C4-2B (cell line): Measurements from ENCODE around the gene SETBP1.

Experiments used
- H3K27ac ChIP-seq: fragments of 450-650 bp; 2 replicates; pipeline ENCODE4 v1.5.1; 2017
- ZFX ChIP-seq: fragments of 450-650 bp; IDR thresholded peaks from 2 replicates; pipeline ENCODE4 v1.6.1; 2017
- TF ChIP-seq, protein P1 (sequence below): fragments of 450-650 bp; conservative IDR thresholded peaks from 2 replicates; pipeline ENCODE4 v1.5.1; 2017; ENCODE audit warnings: mild to moderate bottlenecking

The SETBP1 gene

GRCh38 chr18:44911773-44912172 is 231.1 kb downstream of the SETBP1 start:
- TF ChIP-seq, protein P1, sequence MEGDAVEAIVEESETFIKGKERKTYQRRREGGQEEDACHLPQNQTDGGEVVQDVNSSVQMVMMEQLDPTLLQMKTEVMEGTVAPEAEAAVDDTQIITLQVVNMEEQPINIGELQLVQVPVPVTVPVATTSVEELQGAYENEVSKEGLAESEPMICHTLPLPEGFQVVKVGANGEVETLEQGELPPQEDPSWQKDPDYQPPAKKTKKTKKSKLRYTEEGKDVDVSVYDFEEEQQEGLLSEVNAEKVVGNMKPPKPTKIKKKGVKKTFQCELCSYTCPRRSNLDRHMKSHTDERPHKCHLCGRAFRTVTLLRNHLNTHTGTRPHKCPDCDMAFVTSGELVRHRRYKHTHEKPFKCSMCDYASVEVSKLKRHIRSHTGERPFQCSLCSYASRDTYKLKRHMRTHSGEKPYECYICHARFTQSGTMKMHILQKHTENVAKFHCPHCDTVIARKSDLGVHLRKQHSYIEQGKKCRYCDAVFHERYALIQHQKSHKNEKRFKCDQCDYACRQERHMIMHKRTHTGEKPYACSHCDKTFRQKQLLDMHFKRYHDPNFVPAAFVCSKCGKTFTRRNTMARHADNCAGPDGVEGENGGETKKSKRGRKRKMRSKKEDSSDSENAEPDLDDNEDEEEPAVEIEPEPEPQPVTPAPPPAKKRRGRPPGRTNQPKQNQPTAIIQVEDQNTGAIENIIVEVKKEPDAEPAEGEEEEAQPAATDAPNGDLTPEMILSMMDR, result no peak
- no peak for TF ChIP-seq ZFX
- no peak overlapping the region for H3K27ac ChIP-seq

DNA sequence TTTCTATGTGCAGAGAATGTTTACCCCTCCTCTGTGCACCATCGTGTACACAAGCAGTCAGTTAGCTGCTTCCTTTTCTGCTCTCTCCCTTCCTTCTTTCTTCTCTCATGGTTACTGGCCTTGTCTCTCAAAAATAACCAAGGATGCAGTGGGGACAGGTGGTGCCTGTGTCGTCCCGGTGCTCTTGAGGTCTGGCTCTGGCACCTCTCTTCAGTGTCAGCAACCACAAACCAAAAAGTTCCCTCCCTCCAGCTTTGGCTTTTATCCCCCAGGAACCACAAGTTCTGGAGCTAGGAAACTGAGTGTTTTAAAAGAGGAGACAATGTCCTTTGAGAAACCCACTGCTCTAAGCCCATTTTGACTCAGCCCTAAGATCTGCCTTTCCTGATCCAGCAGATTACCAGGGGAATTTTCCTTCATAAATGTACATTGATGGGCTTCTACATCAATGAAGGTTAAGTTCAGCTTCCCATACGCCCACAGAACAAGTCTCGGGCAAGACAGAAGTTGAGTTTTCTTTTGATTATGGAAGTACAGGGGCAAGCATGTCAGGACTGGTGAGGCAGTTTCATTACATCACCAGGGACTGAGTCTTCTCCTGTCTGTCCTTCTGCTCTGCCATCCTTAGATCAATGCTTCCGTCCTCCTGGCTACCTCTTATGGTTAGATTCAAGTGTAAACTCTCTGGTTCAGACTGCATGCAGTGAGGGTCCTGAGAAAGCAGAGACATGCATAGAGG is 232.2 kb downstream of the SETBP1 start:
- TF ChIP-seq, protein P1, result no peak
- TF ChIP-seq ZFX, result no peak
- H3K27ac ChIP-seq, result no peak overlapping the region

DNA sequence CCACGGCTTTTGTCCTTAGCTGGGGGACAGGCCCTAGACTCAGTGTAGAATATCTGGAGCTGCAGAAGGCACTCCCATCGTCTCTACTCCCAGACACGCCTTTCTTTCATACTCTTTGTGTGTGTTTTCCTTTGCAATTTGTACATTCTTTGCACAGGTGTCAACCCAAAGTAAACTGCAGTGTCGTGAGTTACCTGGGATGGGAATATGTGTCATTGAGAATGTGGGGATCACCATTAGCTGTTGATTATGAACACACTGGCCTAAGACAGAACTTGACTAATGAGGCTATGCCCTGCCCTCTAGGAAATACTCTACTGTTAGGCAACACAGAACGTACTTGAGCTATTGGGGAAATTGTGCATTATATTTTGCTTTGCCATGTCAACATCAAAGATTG is 233.3 kb downstream of the SETBP1 start:
- TF ChIP-seq ZFX, result no peak
- TF ChIP-seq, protein P1, result no peak
- H3K27ac ChIP-seq, result no peak overlapping the region

DNA sequence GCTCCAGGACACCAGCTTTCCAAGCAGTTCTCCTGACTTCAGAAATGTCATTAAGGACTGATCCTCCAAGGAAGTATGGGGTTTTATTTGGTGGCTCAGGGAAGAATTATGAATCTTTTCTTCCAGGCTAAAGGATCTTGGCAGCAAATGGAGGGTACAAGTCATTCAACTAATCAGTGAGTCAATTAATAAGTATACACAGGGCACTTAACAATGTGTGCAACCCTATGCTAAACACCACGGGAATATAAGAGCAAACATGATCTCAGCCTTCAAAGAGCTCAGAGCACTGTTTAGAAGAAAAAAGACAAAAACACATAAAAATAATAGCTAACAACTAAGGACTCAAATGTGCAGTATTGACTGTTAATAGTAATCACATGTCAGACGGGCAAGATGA is 234.5 kb downstream of the SETBP1 start:
- TF ChIP-seq ZFX, result no peak
- TF ChIP-seq, protein P1, result no peak
- H3K27ac ChIP-seq, result no peak overlapping the region

GRCh38 chr18:44915661-44916060 is 235.0 kb downstream of the SETBP1 start:
- no peak for TF ChIP-seq ZFX
- TF ChIP-seq, protein P1, result no peak
- no peak overlapping the region for H3K27ac ChIP-seq

DNA sequence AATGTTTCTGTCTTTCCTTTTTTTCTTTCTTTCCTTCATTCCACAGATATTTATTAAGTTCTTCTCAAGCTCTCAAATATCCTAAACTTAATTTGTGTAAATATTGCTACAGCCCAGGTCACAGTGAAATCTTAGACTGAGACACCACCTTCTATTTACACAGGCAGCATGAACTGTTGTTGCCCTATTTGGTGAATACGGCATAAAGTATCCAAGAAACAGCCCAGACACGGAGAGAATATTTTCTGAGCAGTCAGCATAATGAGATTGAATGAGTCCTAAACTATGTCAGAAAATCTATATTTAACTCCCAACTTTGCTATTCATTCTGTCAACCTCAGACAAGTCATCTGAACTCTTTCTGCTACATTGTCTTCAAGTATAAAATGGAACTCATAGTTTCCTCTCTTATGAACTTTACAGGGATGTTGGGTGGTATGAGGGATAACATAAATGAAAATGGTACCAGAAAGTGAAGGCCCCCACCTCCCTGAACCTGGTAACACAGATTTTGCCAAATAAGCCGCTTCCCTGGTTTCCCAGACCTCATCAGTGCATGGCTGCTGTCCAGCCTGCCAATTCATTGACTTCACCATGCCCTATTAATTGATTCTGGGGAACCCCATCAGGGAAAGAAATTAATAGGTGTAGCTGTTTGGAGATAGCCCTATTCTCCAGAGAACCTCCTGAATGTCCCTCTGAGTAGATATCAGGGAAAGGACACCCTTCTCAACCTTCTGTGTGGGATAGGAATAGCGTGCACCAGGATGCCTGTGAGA is 235.9 kb downstream of the SETBP1 start:
- TF ChIP-seq ZFX, result no peak
- TF ChIP-seq, protein P1, result no peak
- no peak overlapping the region for H3K27ac ChIP-seq
